SJCRH30 (cell line): ENCODE results near the gene TSC22D3. TPM values are rescaled to one million over a fixed set of nuclear protein-coding genes. Genes with fewer than 3 reads are reported as not detected.
A peak's percentile ranks its signal among the peaks of the same experiment; 100 is the strongest.

Source experiments
- DNase-seq, 2 experiments: peaks; one replicate each; pipeline ENCODE4 v3.0.0-alpha.2; 2015 to 2020
- H3K27ac ChIP-seq: fragments of 250-450 bp; sonication (Bioruptor Pico); 2 replicates; pipeline ENCODE4 v1.5.1; 2020; ENCODE audit warnings: mild to moderate bottlenecking, moderate library complexity
- H3K27me3 ChIP-seq: fragments of 250-450 bp; sonication (Bioruptor Pico); 2 replicates; pipeline ENCODE4 v1.5.1; 2020; ENCODE audit warnings: mild to moderate bottlenecking, moderate library complexity
- H3K36me3 ChIP-seq: fragments of 250-450 bp; sonication (Bioruptor Pico); 2 replicates; pipeline ENCODE4 v1.5.1; 2020; ENCODE audit warnings: mild to moderate bottlenecking, moderate library complexity
- H3K4me1 ChIP-seq: fragments of 250-450 bp; sonication (Bioruptor Pico); 2 replicates; pipeline ENCODE4 v1.5.1; 2020; ENCODE audit warnings: mild to moderate bottlenecking, moderate library complexity
- H3K4me3 ChIP-seq: fragments of 250-450 bp; sonication (Bioruptor Pico); 2 replicates; pipeline ENCODE4 v1.5.1; 2020; ENCODE audit warnings: mild to moderate bottlenecking, moderate library complexity
- H3K9me3 ChIP-seq: fragments of 250-450 bp; sonication (Bioruptor Pico); replicated peaks from 2 replicates; pipeline ENCODE4 v1.5.1; 2020; ENCODE audit warnings: mild to moderate bottlenecking, moderate library complexity
- total RNA-seq: library from RNA; depleted of rRNA; stranded (reverse); fragments of >200 nt; shearing (Covaris generic); gene quantifications from 2 replicates; pipeline ENCODE4 v1.2.3, GENCODE V29; 2014

The TSC22D3 gene
- total RNA-seq, 1 experiment from 2014 or later, result 29.0 TPM

DNA sequence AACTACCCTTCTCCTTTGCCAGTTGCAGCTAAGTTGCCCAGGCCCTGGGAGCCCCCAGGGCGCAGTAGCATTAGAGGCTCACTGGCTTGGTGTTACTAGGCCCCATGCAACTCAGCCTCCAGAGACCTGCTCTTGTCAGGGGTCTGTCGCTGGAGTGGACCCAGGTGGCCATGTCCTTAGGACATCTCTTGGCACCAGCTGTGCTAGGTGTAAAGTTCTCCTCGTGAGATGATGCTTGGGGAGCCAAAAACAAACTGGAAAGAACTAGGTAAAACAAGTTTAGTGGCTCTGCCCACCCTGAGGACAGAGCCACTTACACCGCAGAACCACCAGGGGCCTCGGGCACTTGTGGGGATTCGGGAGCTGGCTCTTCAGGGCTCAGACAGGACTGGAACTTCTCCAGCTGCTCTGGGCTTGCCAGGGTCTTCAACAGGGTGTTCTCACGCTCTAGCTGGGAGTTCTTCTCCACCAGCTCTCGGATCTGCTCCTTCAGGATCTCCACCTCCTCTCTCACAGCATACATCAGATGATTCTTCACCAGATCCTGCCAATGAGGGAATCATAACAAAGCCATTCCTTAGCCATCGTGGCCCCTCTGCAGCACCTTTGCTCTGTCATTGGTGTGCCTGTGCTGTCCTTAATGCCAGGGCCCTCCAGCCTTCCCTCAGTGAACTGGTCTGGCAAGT lies 61.2 kb downstream of the TSC22D3 start:
- DNase-seq, result no peak
- H3K4me3 ChIP-seq, result no peak overlapping the region
- peaks cover 13% of the 10 kb centered on the region for H3K4me1 ChIP-seq
- no peaks in the 10 kb centered on the region for H3K27me3 ChIP-seq
- H3K36me3 ChIP-seq, result no peaks in the 10 kb centered on the region
- H3K9me3 ChIP-seq, result no peaks in the 10 kb centered on the region
- H3K27ac ChIP-seq, result no peak overlapping the region

DNA sequence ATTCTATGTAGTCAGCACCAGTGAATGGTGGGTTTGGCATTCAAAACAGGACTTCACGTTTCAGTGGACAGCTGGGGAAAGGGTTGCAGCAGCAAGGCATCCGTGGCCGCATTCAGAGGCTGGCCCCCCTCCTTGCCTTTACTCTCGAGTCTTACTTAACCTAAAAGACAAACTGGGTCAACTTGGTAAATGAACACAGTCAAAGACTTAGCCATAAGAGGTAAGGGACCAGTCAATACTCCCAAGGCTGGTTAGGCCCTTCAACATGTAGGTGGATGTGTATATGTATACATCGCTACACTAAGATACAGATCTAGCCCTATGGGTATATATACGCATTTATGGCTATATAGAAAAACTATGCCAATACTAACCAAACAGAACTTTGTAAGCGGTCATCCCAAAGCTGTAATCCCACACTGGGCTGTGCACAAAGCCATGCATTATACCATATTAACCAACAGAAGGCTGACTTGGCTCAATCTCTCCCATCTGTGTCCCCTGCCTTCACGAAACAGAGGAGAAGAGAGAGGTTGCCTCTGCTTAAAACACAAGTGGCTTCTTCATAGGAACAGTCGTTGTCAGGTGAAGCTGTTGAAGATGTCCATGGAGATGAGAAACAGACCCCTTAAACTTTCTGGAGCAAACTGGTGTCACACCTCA lies 61.9 kb downstream of the TSC22D3 start:
- DNase-seq, result no peak
- no peak overlapping the region for H3K4me3 ChIP-seq
- H3K9me3 ChIP-seq, result no peaks in the 10 kb centered on the region
- no peaks in the 10 kb centered on the region for H3K36me3 ChIP-seq
- H3K4me1 ChIP-seq, result peaks cover 20% of the 10 kb centered on the region
- no peak overlapping the region for H3K27ac ChIP-seq
- H3K27me3 ChIP-seq, result no peaks in the 10 kb centered on the region

DNA sequence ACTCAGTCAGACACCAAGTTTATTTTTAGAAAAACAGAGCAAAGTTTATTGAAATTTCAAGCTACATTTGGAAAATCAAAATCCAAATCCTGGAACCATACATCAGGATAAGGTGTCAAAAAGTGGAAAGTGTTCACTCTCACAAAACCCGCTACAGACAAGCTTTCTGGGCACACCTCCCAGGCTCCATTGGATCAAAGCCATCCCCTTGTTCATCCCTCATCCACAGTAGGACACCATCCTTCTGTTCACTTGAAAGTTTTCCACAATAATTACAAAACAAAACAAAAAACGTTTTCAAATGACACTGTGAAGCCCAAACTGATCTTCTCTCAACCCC lies 62.4 kb downstream of the TSC22D3 start:
- H3K4me1 ChIP-seq, result peaks cover 25% of the 10 kb centered on the region
- no peak for DNase-seq
- H3K9me3 ChIP-seq, result no peaks in the 10 kb centered on the region
- H3K27me3 ChIP-seq, result no peaks in the 10 kb centered on the region
- H3K36me3 ChIP-seq, result no peaks in the 10 kb centered on the region
- H3K27ac ChIP-seq, result no peak overlapping the region
- no peak overlapping the region for H3K4me3 ChIP-seq

DNA sequence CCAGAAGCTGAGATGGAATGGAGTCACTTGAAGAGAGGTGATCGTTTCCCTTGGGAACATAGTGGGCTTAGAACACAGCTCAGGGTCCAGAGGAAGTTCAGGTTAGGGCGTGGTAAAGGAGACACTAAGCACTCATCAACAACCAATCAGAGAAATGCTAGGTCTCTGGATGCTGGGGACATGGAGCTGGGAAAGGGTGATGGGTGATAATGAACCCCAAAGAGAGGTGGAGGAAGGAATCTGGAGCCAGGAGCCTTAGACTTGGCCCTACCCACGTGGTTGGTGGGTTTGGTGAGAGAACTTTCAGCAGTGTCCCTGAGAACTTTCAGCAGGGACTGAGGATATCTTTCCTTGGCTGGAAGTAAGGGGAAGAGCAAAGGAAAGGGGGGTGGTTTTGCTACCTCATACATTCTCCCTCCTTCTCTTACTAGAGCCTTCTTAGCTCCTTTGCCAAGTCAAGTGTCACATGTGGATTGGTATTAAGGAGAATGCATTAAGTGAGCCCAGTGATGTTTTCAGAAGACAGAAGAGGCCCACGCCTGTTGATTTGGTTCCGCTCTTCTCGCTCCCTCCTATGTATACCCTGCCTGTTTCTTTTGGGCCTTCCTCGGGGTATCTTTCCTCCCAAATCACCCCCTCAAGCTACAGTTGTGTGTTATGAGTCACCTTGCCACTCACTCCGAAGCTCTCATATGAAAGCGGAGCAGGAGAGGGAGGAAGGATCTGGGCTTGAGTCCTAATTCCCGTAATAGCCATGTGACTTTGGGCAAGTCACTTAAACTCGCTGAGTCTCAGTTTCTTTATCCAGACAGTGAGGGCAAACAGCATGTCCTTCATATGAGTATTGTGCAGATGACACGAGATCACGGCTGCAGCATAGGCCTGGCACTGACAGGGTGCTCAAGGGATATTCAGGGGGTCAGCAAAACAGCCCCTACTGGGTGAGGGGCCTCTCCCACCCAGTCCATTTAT lies 63.1 kb downstream of the TSC22D3 start:
- Histone ChIP-seq H3K36me3 (no peaks in the 10 kb centered on the region), H3K27me3 (no peaks in the 10 kb centered on the region), H3K9me3 (no peaks in the 10 kb centered on the region), H3K4me1 (peaks cover 29% of the 10 kb centered on the region), H3K27ac (no peak overlapping the region), H3K4me3 (no peak overlapping the region)
- DNase-seq, result no peak

DNA sequence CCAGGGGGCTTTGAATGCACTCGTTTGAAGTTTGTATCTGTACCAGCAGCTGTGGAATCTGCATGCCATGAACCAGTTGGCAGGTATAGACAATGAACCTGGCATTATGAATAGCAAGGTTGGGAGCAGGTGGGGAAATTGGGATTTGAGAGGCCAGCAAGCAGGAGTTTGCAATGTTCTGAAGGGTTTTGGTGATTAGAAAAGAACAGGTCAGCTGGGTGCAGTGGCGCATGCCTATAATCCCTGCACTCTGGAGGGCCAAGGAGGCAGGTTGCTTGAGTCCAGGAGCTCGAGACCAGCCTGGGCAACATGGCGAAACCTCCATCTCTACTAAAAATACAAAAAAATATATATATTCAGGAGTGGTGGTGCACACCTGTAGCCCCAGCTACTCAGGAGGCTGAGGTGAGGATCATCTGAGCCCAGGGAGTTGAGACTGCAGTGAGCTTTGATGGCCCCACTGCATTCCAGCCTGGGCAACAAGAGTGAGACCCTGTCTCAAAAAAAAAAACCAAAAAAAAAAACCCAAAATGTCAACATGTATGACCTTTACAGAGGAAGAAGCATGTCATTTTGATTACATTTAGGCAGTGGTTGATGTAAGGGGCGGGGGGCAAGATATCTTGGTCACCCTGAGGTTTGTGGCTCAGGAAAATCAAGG lies 63.9 kb downstream of the TSC22D3 start:
- no peaks in the 10 kb centered on the region for H3K36me3 ChIP-seq
- H3K4me3 ChIP-seq, result no peak overlapping the region
- peaks cover 27% of the 10 kb centered on the region for H3K4me1 ChIP-seq
- no peak overlapping the region for H3K27ac ChIP-seq
- no peak for DNase-seq
- no peaks in the 10 kb centered on the region for H3K9me3 ChIP-seq
- H3K27me3 ChIP-seq, result no peaks in the 10 kb centered on the region

DNA sequence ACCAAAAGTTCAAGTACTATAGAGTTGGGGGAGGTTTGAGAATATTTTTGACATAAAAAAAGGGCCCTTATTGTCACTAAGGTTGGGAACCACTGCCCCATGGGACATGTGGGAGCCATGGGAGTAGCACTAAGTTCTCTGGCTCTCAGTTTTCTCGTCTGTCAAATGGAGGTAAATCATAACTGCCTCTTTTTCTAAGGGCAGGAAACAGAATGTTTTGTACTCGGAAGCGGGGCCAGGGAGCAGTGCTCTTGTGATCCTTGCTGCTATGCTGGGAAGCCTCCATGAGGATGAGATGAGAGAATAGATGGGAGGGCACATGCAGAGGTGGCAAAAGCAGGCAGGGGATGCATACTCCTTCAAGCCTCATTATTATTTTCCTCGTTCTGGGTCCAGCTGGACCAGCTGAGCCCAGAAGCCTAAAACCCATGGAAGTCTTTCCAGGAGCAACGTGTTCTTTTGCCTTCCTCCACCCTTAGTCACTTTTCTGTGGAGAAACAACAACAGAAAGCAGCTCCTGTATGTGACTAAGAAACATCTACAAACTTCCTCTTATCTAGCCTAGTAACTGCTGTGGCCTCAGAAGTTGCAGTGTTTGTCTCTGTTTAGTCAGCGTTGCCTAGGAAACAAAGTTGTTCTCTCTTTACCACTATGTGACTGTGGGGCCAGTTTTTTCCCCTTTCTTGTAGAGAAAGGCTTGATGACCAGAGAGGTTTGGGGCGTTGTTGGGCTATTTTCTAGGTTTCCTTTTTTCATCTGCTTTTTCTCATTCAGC lies 64.8 kb downstream of the TSC22D3 start:
- peak overlapping the region; percentile 32; the same call in 1 of the 2 replicates for H3K27ac ChIP-seq
- DNase-seq, result peak; percentile 28 to 47

DNA sequence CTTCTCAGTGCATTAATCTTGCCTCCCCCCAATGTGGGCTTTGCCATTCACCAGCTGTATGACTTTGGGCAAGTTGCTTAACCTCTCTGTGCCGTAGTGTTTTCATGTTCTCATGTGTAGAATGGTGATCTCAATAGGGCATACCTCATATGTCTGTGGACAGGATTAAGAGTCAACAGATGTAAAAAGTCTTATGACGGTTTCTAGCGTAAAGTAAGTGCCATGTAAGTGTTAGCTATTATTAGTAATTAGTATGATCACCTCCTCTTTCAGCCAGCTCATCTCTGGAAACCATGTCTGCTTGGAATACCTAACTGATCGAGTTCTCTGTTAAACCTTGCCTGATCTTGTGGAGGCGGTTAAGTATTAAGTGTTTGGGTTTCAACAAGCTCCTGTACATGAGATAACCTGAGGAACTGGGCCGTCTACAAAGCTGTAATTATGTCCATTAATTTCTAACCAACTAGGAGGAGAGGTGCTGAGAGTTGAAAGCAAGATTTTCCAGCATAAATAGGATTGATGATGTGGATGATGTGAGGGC lies 66.3 kb downstream of the TSC22D3 start:
- Histone ChIP-seq H3K4me1 (peaks cover 27% of the 10 kb centered on the region), H3K27ac (peak overlapping the region; percentile 78), H3K27me3 (no peaks in the 10 kb centered on the region), H3K36me3 (no peaks in the 10 kb centered on the region), H3K9me3 (no peaks in the 10 kb centered on the region), H3K4me3 (no peak overlapping the region)
- DNase-seq, result no peak

More for the DNA sequence above, 64.8 kb downstream of the TSC22D3 start:
- H3K27me3 ChIP-seq, result no peaks in the 10 kb centered on the region
- no peak overlapping the region for H3K4me3 ChIP-seq
- peaks cover 27% of the 10 kb centered on the region for H3K4me1 ChIP-seq
- H3K36me3 ChIP-seq, result no peaks in the 10 kb centered on the region
- H3K9me3 ChIP-seq, result no peaks in the 10 kb centered on the region

DNA sequence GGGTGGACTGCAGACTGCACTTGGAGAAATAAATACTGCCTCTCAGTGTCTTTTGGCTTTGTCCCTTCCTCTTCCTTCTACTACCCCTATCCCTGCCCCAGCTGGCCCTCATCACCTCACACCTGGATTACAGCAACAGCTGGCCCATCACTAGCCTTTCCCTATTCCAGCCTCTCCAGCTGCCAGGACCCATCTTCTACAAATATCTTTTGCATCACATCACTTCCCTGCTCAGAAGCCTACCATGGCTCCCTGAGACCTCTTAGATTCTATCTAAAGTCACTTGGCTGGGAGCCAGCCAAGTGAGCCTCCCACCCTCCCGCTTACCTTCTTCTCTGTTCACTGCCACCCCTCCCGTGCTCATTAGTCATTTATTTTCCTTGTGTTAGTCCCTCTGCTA lies 66.8 kb downstream of the TSC22D3 start:
- H3K36me3 ChIP-seq, result no peaks in the 10 kb centered on the region
- H3K4me3 ChIP-seq, result no peak overlapping the region
- no peaks in the 10 kb centered on the region for H3K9me3 ChIP-seq
- peak overlapping the region; percentile 78 for H3K27ac ChIP-seq
- peaks cover 27% of the 10 kb centered on the region for H3K4me1 ChIP-seq
- no peaks in the 10 kb centered on the region for H3K27me3 ChIP-seq
- DNase-seq, result peak; percentile 84 to 88

DNA sequence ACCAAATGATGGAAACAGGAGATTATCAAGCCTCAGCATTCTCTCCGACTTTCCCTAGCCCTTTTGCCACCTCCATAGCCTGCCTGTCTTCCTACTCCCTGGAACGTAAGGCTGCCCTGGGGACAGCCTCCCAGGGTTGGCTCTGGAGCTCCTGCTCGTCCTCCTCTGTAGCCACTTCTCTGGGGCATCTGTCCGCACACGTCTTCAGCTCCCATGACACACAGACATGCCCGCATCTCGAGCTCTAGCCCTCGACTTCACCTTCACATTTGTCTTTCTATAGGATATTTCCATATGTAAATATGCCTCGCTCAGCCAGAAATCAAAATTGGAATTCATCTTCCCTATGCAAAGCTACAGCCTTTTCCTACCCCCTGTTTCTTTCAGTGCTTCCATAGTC lies 67.7 kb downstream of the TSC22D3 start:
- H3K36me3 ChIP-seq, result no peaks in the 10 kb centered on the region
- H3K4me1 ChIP-seq, result peaks cover 27% of the 10 kb centered on the region
- no peak for DNase-seq

DNA sequence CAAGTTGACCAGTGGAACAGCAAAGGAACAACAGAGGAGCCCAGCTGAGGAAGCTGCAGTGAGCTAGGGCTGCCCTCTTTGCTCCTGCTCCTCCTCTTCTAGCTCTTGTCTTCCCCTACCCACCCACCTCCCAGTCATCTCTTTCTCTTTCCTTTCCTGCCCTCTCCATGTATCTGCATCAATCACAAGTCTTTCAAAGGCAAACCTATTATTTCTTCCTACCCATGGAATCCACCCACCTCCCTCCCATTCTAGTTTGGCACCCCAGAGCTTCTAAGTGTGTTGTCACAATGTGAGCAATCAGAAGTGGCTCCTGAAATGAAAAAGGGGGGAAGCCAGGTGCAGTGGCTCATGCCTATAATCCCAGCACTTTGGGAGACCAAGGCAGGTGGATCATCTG lies 69.3 kb downstream of the TSC22D3 start:
- Histone ChIP-seq H3K27me3 (no peaks in the 10 kb centered on the region), H3K27ac (no peak overlapping the region), H3K9me3 (no peaks in the 10 kb centered on the region), H3K4me1 (peaks cover 30% of the 10 kb centered on the region), H3K36me3 (no peaks in the 10 kb centered on the region), H3K4me3 (no peak overlapping the region)
- DNase-seq, result no peak

More for the DNA sequence above, 67.7 kb downstream of the TSC22D3 start:
- Histone ChIP-seq H3K4me3 (no peak overlapping the region), H3K27me3 (no peaks in the 10 kb centered on the region), H3K27ac (peak overlapping the region; percentile 78), H3K9me3 (no peaks in the 10 kb centered on the region)

DNA sequence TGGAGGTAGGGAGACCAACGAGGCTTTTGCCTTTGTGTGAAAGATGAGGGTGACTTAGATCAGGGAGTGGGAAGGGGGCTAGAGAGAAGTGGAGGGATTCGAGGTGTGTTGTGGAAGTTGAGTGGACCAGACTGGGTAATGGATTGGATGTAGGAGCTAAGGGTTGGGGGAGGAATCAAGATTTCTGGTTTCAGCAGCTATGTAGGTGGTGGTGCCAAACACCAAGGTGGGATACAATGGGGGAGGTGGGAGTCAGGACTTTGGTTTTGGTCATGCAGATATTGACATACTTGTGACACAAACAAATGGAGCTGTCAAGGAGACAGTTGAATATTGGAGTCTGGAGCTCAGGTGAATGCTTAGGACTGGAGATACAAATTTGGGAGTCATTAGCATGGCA lies 71.0 kb downstream of the TSC22D3 start:
- Histone ChIP-seq H3K4me1 (peaks cover 36% of the 10 kb centered on the region), H3K27me3 (no peaks in the 10 kb centered on the region), H3K36me3 (no peaks in the 10 kb centered on the region), H3K27ac (no peak overlapping the region), H3K4me3 (no peak overlapping the region), H3K9me3 (no peaks in the 10 kb centered on the region)
- DNase-seq, result no peak

DNA sequence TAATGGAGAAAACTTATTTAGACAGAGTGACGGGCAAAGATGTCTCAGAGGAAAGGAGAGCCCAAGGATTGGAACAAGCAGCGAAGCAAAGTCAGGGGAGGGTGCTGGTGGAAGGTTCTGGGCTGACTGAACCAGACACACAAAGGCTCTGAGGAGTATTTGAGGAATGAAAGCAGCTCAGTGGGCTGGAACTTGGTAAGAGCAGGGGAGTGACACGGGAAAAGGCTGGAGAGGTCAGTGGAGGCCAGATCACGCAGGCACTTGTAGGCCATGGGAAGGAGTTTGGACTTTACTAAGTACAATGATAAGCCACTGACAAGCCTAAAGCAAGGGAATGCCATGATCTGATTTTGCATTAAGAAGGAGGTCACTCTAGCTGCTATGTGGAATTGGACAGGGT lies 71.4 kb downstream of the TSC22D3 start:
- Histone ChIP-seq H3K9me3 (no peaks in the 10 kb centered on the region), H3K27me3 (no peaks in the 10 kb centered on the region), H3K4me1 (peaks cover 32% of the 10 kb centered on the region), H3K4me3 (no peak overlapping the region), H3K27ac (no peak overlapping the region), H3K36me3 (no peaks in the 10 kb centered on the region)
- DNase-seq, result no peak

DNA sequence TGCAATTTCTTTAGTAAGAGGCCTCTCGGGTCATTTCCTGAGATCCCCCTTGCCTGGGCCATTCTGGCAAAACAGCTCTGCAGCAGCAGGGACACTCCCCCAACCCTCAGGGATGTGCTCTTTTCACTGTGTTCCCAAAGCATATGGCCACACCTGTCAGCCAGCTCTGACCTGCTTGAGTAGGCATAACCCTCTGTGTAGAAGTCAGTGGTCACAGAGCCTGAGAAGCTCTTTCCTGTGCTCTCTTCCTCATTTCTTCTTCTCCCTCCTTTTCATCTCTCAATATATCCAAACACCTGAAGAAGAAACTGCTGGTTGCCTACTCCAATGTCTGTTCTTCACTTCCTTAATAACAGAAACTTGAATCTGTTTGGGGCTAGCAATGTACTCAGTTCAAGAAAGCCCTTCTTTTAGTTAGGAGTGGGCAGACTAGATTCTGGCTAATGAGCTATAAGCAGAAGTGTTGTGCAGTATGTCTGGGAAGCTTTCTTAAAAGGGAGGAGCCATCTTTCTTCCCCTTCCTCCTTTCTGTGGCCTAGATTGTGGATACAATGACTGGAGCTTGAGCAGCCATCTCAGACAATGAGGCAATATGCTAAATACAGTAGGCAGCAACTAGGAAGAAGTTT lies 74.0 kb downstream of the TSC22D3 start:
- DNase-seq, result peak; percentile 32 to 63
- H3K4me1 ChIP-seq, result peaks cover 17% of the 10 kb centered on the region
- no peak overlapping the region for H3K4me3 ChIP-seq
- H3K27me3 ChIP-seq, result no peaks in the 10 kb centered on the region
- peak overlapping the region; percentile 83 for H3K27ac ChIP-seq
- no peaks in the 10 kb centered on the region for H3K9me3 ChIP-seq
- no peaks in the 10 kb centered on the region for H3K36me3 ChIP-seq
